Parathyroid adenoma (tissue), 2 donors: ENCODE results near the gene TXNDC16.

Experiments used
- H2AFZ ChIP-seq: fragments of 300-600 bp; sonication (generic); one replicate; pipeline ENCODE4 v1.7.0; 2017; ENCODE audit warnings: antibody characterized with exemption, mild to moderate bottlenecking
- H3K27ac ChIP-seq: fragments of 300-600 bp; sonication (generic); one replicate; pipeline ENCODE4 v1.7.0; 2017
- H3K27me3 ChIP-seq: fragments of 300-600 bp; sonication (generic); one replicate; pipeline ENCODE4 v1.7.0; 2017; ENCODE audit warnings: low read length; ENCODE audit not compliant: control insufficient read depth, insufficient read depth
- H3K36me3 ChIP-seq: fragments of 300-600 bp; sonication (generic); one replicate; pipeline ENCODE4 v1.7.0; 2017; ENCODE audit warnings: low read length; ENCODE audit not compliant: control insufficient read depth, insufficient read depth
- H3K4me1 ChIP-seq: fragments of 300-600 bp; sonication (generic); one replicate; pipeline ENCODE4 v1.7.0; 2017; ENCODE audit warnings: control low read depth
- H3K4me2 ChIP-seq: fragments of 300-600 bp; sonication (generic); one replicate; pipeline ENCODE4 v1.7.0; 2017; ENCODE audit warnings: low read length
- H3K4me3 ChIP-seq: fragments of 300-600 bp; sonication (generic); one replicate; pipeline ENCODE4 v1.7.0; 2017; ENCODE audit warnings: low read depth, low read length
- H3K79me2 ChIP-seq: fragments of 300-600 bp; sonication (generic); one replicate; pipeline ENCODE4 v1.7.0; 2017; ENCODE audit warnings: control low read depth
- H3K9ac ChIP-seq: fragments of 300-600 bp; sonication (generic); one replicate; pipeline ENCODE4 v1.7.0; 2017; ENCODE audit warnings: mild to moderate bottlenecking
- H3K9me3 ChIP-seq: fragments of 300-600 bp; sonication (generic); one replicate; pipeline ENCODE4 v1.7.0; 2017; ENCODE audit warnings: low read length; ENCODE audit not compliant: control insufficient read depth
- CTCF ChIP-seq: fragments of 300-600 bp; sonication (generic); IDR thresholded peaks from one replicate; pipeline ENCODE4 v1.7.0; 2017; ENCODE audit warnings: antibody characterized with exemption, mild to moderate bottlenecking
- donor health status: primary hyperparathyroidism.

The TXNDC16 gene

DNA sequence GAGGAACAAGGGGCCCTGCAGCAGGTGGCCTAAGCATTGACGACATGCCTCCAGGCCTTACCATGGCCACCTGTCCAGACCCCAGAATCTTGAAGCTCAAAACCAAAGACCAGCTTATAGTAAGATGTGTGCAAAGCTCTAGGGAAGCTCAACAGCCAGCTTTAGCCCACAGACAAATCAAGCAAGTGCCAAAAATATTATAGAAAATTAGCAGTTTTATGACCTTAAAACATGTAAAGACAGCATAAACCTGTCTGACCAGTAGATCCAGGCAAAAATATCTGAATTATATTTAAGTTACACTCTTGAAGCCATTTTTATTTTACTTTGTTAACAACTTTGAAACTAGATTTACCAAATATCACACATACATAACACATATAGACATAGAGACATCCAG lies 90.6 kb downstream of the TXNDC16 start:
- no peaks in the 10 kb centered on the region for H3K27me3 ChIP-seq
- H3K79me2 ChIP-seq = no peaks in the 10 kb centered on the region
- no peak overlapping the region for H3K9ac ChIP-seq
- no peak overlapping the region for H3K27ac ChIP-seq
- no peak overlapping the region for H3K4me3 ChIP-seq
- no peaks in the 10 kb centered on the region for H3K9me3 ChIP-seq
- H2AFZ ChIP-seq = no peak overlapping the region
- H3K4me1 ChIP-seq = no peaks in the 10 kb centered on the region
- no peak overlapping the region for H3K4me2 ChIP-seq
- H3K36me3 ChIP-seq = no peaks in the 10 kb centered on the region
- no peak for TF ChIP-seq CTCF

DNA sequence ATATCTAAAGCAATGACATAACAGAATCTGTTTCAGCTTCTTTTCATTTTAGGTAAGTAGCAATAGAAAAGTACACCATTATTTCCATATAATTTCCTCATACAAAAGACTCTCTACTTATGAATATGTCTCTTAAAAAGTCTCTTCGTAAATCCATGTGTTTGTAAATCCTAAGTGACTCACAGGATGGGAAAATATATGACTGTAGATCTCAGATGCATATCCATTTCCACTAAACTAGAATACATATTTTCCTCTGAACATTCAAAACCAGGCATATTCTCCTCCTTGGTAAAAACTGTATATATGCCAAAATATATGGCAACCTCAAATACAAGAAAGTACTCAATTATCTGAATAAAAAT lies 93.6 kb downstream of the TXNDC16 start:
- no peaks in the 10 kb centered on the region for H3K9me3 ChIP-seq
- no peak for TF ChIP-seq CTCF

DNA sequence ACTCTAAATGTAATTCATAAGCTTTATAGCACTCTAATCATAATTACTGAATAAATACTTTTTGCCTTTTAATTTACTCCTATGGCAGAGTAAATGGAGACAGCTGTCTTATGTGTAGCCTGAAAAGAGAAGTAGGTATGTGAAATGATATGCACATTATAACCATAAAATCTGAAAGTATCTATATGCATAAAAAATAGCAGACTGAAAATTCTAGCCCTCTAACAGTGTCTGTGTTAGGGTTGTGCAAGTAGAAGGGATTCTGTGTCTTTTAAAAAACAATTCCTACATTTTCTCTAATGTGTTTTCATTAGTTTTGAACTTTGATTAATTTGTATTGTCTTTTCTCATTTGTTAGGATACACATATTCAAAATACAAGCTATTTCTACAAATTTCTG lies 94.9 kb downstream of the TXNDC16 start:
- Histone ChIP-seq H2AFZ (no peak overlapping the region), H3K4me2 (no peak overlapping the region), H3K79me2 (no peaks in the 10 kb centered on the region), H3K4me3 (no peak overlapping the region), H3K27ac (no peak overlapping the region), H3K27me3 (no peaks in the 10 kb centered on the region), H3K36me3 (no peaks in the 10 kb centered on the region), H3K9me3 (no peaks in the 10 kb centered on the region), H3K9ac (no peak overlapping the region), H3K4me1 (no peaks in the 10 kb centered on the region)
- no peak for TF ChIP-seq CTCF

More for the DNA sequence above, 93.6 kb downstream of the TXNDC16 start:
- Histone ChIP-seq H3K79me2 (no peaks in the 10 kb centered on the region), H3K4me1 (no peaks in the 10 kb centered on the region), H3K9ac (no peak overlapping the region), H3K36me3 (no peaks in the 10 kb centered on the region), H3K27ac (no peak overlapping the region), H3K4me3 (no peak overlapping the region), H3K27me3 (no peaks in the 10 kb centered on the region), H2AFZ (no peak overlapping the region), H3K4me2 (no peak overlapping the region)

DNA sequence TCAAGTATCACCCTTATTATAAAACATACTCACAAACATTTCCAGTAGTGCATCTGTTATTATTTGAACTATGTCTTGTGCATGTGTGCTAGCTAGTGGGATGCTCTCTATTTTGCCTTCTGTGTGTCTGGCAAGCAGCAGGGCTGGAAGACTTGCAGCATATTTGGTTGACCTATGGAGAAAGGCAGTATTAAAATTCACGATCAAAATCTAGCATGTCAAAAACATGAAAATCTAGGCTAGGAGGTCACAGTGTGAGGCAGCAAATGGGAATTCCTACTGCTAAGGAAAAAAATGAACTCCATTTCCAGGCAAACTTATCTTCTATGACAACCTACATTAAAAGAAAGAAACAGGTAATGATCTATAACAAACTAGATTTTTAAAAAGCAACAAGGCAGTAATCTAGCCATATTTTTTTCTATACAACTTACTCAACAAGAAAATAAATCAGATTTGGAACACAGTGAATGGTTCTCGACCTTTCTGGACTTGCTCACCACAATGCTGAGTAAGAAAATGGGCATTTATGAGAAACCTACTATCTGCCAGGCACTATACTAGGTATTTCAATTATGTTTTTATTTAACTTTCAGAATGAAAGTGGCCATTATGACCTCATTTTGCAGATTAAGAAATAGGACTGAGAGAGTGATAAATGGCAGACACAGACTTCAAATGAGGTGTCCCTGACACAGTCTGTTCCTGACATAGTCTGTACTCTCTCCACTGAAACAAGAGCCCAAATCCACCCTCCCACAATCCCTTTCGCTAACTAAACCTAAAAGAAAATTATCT lies 96.8 kb downstream of the TXNDC16 start:
- no peak overlapping the region for H3K4me3 ChIP-seq
- H3K79me2 ChIP-seq = no peaks in the 10 kb centered on the region
- no peak for TF ChIP-seq CTCF
- H2AFZ ChIP-seq = no peak overlapping the region
- no peaks in the 10 kb centered on the region for H3K9me3 ChIP-seq
- H3K36me3 ChIP-seq = no peaks in the 10 kb centered on the region
- H3K9ac ChIP-seq = no peak overlapping the region
- H3K4me1 ChIP-seq = no peaks in the 10 kb centered on the region
- H3K27me3 ChIP-seq = no peaks in the 10 kb centered on the region
- no peak overlapping the region for H3K4me2 ChIP-seq
- no peak overlapping the region for H3K27ac ChIP-seq

GRCh38 chr14:52447236-52447635 lies 105.1 kb downstream of the TXNDC16 start:
- no peak for TF ChIP-seq CTCF
- no peaks in the 10 kb centered on the region for H3K36me3 ChIP-seq
- H3K4me1 ChIP-seq = no peaks in the 10 kb centered on the region
- H3K9ac ChIP-seq = no peak overlapping the region
- H3K27ac ChIP-seq = no peak overlapping the region
- no peak overlapping the region for H3K4me2 ChIP-seq
- H3K27me3 ChIP-seq = no peaks in the 10 kb centered on the region
- no peaks in the 10 kb centered on the region for H3K9me3 ChIP-seq
- no peak overlapping the region for H2AFZ ChIP-seq
- no peaks in the 10 kb centered on the region for H3K79me2 ChIP-seq
- no peak overlapping the region for H3K4me3 ChIP-seq
